HepG2 (cell line): ENCODE measurements around the gene CRTAC1.

Source experiments
- BHLHE40 ChIP-seq: IDR thresholded peaks from 2 replicates; pipeline ENCODE4 v1.6.1; 2011; ENCODE audit warnings: low read length, improper control_type of control experiment
- KDM2A ChIP-seq: sonication (generic); formaldehyde crosslinking; IDR thresholded peaks from 2 replicates; pipeline ENCODE4 v1.4.0; 2020; ENCODE audit warnings: low read depth, missing genetic modification reagents, borderline replicate concordance
- ZSCAN25 ChIP-seq: sonication (generic); formaldehyde crosslinking; IDR thresholded peaks from 2 replicates; pipeline ENCODE4 v1.8.0; 2022; ENCODE audit warnings: mild to moderate bottlenecking, missing genetic modification reagents
- TF ChIP-seq, protein P1 (sequence below): sonication (generic); formaldehyde crosslinking; IDR thresholded peaks from 2 replicates; pipeline ENCODE4 v1.4.0; 2020; ENCODE audit warnings: missing genetic modification reagents
- TF ChIP-seq, protein P2 (sequence below): sonication (generic); formaldehyde crosslinking; IDR thresholded peaks from 2 replicates; pipeline ENCODE4 v1.4.0; 2020; ENCODE audit warnings: low read depth, missing genetic modification reagents
- TF ChIP-seq, protein P3 (sequence below): sonication (generic); formaldehyde crosslinking; IDR thresholded peaks from 2 replicates; pipeline ENCODE4 v1.5.0; 2020; ENCODE audit warnings: mild to moderate bottlenecking, missing genetic modification reagents, moderate library complexity

DNA sequence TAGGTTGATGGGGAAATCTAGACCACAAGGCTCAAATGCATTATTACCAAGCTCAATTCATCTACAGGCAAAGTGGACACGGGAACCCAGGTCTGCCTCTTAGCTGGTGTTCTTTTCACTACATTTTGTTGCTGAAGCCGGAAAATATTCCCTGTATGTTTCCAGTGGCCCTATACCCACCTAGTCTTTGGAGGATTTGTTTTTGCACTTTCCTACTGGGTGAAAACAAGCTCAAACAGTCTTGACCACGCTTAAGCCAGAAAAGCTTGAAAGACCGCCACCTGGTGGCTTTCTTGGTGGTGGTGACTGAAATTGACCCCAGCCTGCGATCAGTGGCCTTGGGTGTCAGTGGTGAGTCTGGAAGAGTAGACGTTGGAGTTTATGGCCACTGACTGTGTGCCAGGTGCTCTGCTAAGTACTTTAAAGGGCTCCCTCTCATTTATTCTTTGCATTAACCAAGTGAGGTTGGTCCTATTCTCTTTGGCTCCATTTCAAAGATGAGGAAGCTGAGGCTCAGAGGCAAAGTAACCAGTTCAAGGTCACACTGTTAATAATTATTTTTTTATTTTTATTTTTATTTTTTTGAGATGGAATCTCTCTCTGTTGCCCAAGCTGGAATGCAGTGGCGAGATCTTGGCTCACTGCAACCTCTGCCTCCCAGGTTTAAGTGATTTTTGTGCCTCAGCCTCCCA is 11.1 kb upstream of the CRTAC1 start:
- TF ChIP-seq, protein P1, sequence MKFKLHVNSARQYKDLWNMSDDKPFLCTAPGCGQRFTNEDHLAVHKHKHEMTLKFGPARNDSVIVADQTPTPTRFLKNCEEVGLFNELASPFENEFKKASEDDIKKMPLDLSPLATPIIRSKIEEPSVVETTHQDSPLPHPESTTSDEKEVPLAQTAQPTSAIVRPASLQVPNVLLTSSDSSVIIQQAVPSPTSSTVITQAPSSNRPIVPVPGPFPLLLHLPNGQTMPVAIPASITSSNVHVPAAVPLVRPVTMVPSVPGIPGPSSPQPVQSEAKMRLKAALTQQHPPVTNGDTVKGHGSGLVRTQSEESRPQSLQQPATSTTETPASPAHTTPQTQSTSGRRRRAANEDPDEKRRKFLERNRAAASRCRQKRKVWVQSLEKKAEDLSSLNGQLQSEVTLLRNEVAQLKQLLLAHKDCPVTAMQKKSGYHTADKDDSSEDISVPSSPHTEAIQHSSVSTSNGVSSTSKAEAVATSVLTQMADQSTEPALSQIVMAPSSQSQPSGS: no peak
- TF ChIP-seq, protein P2, sequence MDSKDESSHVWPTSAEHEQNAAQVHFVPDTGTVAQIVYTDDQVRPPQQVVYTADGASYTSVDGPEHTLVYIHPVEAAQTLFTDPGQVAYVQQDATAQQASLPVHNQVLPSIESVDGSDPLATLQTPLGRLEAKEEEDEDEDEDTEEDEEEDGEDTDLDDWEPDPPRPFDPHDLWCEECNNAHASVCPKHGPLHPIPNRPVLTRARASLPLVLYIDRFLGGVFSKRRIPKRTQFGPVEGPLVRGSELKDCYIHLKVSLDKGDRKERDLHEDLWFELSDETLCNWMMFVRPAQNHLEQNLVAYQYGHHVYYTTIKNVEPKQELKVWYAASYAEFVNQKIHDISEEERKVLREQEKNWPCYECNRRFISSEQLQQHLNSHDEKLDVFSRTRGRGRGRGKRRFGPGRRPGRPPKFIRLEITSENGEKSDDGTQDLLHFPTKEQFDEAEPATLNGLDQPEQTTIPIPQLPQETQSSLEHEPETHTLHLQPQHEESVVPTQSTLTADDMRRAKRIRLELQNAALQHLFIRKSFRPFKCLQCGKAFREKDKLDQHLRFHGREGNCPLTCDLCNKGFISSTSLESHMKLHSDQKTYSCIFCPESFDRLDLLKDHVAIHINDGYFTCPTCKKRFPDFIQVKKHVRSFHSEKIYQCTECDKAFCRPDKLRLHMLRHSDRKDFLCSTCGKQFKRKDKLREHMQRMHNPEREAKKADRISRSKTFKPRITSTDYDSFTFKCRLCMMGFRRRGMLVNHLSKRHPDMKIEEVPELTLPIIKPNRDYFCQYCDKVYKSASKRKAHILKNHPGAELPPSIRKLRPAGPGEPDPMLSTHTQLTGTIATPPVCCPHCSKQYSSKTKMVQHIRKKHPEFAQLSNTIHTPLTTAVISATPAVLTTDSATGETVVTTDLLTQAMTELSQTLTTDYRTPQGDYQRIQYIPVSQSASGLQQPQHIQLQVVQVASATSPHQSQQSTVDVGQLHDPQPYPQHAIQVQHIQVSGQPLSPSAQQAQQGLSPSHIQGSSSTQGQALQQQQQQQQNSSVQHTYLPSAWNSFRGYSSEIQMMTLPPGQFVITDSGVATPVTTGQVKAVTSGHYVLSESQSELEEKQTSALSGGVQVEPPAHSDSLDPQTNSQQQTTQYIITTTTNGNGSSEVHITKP (CRISPR knock-in tag): no peak
- TF ChIP-seq ZSCAN25 (CRISPR knock-in tag) (no peak), KDM2A (0 out of 2 replicates have a peak, but pooled peaks have one; percentile 40), BHLHE40 (no peak)
- TF ChIP-seq, protein P3, sequence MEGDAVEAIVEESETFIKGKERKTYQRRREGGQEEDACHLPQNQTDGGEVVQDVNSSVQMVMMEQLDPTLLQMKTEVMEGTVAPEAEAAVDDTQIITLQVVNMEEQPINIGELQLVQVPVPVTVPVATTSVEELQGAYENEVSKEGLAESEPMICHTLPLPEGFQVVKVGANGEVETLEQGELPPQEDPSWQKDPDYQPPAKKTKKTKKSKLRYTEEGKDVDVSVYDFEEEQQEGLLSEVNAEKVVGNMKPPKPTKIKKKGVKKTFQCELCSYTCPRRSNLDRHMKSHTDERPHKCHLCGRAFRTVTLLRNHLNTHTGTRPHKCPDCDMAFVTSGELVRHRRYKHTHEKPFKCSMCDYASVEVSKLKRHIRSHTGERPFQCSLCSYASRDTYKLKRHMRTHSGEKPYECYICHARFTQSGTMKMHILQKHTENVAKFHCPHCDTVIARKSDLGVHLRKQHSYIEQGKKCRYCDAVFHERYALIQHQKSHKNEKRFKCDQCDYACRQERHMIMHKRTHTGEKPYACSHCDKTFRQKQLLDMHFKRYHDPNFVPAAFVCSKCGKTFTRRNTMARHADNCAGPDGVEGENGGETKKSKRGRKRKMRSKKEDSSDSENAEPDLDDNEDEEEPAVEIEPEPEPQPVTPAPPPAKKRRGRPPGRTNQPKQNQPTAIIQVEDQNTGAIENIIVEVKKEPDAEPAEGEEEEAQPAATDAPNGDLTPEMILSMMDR: peak; percentile 74
